Skeletal muscle satellite cell (primary cell): ENCODE data around the gene GLO1.

ENCODE experiments used
- H3K27me3 ChIP-seq: 2 replicates; pipeline ENCODE4 v1.7.0; 2013; ENCODE audit warnings: low read length; ENCODE audit not compliant: control insufficient read depth, insufficient read depth
- H3K36me3 ChIP-seq: 2 replicates; pipeline ENCODE4 v1.7.0; 2013; ENCODE audit warnings: mild to moderate bottlenecking, control low read depth, low read length; ENCODE audit not compliant: insufficient read depth
- H3K4me1 ChIP-seq: 2 replicates; pipeline ENCODE4 v1.7.0; 2013; ENCODE audit warnings: low read length; ENCODE audit not compliant: control insufficient read depth, insufficient read depth
- H3K4me2 ChIP-seq: 2 replicates; pipeline ENCODE4 v1.7.0; 2013; ENCODE audit warnings: mild to moderate bottlenecking, low read length
- H3K4me3 ChIP-seq: 2 replicates; pipeline ENCODE4 v1.7.0; 2013; ENCODE audit warnings: low read length
- H3K9ac ChIP-seq: 2 replicates; pipeline ENCODE4 v1.7.0; 2013; ENCODE audit warnings: mild to moderate bottlenecking, low read depth, low read length, moderate library complexity
- H3K9me3 ChIP-seq: replicated peaks from 2 replicates; pipeline ENCODE4 v1.7.0; 2013; ENCODE audit warnings: mild to moderate bottlenecking, control low read depth, low read length

The GLO1 gene

GRCh38 chr6:38634518-38634917, 68.4 kb downstream of the GLO1 start:
- Histone ChIP-seq H3K4me1 (peaks cover 7% of the 10 kb centered on the region), H3K4me2 (no peak overlapping the region), H3K9ac (no peak overlapping the region), H3K4me3 (no peak overlapping the region), H3K9me3 (no peaks in the 10 kb centered on the region), H3K36me3 (no peaks in the 10 kb centered on the region), H3K27me3 (no peaks in the 10 kb centered on the region)

DNA sequence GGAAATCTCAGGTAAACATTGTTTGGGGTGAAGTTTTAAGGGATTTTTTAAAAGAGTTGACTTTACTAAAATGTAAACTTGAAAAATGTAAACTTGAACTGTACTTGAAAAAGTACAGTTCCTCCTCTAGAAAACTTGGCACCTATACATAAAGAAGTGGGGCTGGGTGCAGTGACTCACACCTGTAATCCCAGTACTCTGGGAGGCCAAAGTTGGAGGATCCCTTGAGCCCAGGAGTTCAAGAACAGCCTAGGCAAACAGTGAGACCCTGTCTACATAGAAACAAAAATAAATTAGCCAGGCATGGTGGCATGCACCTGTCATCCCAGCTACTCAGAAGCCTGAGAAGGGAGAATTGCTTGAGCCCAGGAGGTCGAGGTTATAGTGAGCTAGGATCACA, 70.5 kb downstream of the GLO1 start:
- H3K4me1 ChIP-seq: no peaks in the 10 kb centered on the region

DNA sequence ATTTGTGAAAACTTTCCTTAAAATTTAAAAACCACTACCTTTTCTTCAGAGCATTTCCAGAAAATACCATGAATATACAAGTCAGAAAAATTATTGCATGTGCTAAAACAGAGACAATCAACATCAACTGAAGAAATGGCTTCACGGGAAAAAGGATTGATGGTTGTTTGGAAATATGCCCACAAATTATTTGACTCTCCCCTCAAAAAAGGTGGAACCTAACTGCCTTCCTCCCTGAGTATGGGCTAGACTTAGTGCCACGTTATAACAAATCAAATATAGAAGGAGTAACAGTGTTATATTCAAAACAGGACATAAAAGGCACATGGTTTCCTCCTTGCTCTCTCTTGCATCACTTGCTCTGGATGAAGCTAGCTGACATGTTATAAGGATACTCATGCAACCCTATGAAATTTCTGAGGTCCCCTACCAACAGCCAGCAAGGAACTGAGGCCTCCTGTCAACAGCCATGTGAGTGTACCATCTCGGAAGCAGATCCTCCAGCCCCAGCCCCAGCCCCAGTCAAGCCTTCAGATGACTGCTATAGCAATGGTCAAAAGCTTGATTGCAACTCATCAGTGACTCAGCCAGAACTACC, 71.7 kb downstream of the GLO1 start:
- Histone ChIP-seq H3K4me1 (no peaks in the 10 kb centered on the region), H3K36me3 (no peaks in the 10 kb centered on the region), H3K9ac (no peak overlapping the region), H3K27me3 (no peaks in the 10 kb centered on the region), H3K9me3 (no peaks in the 10 kb centered on the region), H3K4me2 (no peak overlapping the region), H3K4me3 (no peak overlapping the region)

More for the DNA sequence above, 70.5 kb downstream of the GLO1 start:
- Histone ChIP-seq H3K27me3 (no peaks in the 10 kb centered on the region), H3K36me3 (no peaks in the 10 kb centered on the region), H3K4me2 (no peak overlapping the region), H3K9ac (no peak overlapping the region), H3K9me3 (no peaks in the 10 kb centered on the region), H3K4me3 (no peak overlapping the region)
